IgD-negative memory B cell (primary cell): ENCODE measurements around the gene DAZAP2. TPM values are rescaled to one million over a fixed set of nuclear protein-coding genes. Genes with fewer than 3 reads are reported as not detected.
"Not testable (repeated sequence)": the region's sequence is repeated elsewhere in the genome, so short reads cannot be mapped to it uniquely, and the experiment has no call there.

ENCODE experiments used
- H3K27ac Mint-ChIP-seq, 3 donors: one replicate each; pipeline ENCODE4 v1.8.0; 2020 to 2022; ENCODE audit warnings: mild to moderate bottlenecking in 3 of 3, mixed read lengths in 3 of 3, moderate library complexity in 1 of 3
- H3K27me3 Mint-ChIP-seq: one replicate; pipeline ENCODE4 v1.8.0; 2021; ENCODE audit warnings: mixed read lengths
- H3K36me3 Mint-ChIP-seq: one replicate; pipeline ENCODE4 v1.8.0; 2020; ENCODE audit warnings: mild to moderate bottlenecking, mixed read lengths
- H3K4me1 Mint-ChIP-seq, 3 donors: one replicate each; pipeline ENCODE4 v1.8.0; 2020 to 2022; ENCODE audit warnings: mixed read lengths in 3 of 3, mild to moderate bottlenecking in 1 of 3
- H3K4me3 Mint-ChIP-seq, 4 donors: one replicate each; pipeline ENCODE4 v1.8.0; 2020 to 2022; ENCODE audit warnings: mild to moderate bottlenecking in 4 of 4, mixed read lengths in 4 of 4, moderate library complexity in 3 of 4
- H3K9me3 Mint-ChIP-seq, 3 donors: one replicate each; pipeline ENCODE4 v1.8.0; 2020 to 2021; ENCODE audit warnings: mixed read lengths in 3 of 3, mild to moderate bottlenecking in 1 of 3
- polyA plus RNA-seq: library from polyadenylated mRNA; unstranded; fragments of 300-500 nt; fragmentation: Illumina TruSeq; gene quantifications from one replicate; pipeline ENCODE4 v1.2.3, GENCODE V29; 2021

The DAZAP2 gene
- polyA plus RNA-seq, 1 donor from 2014 or later: 1,104 TPM

- Mint-ChIP-seq H3K27ac (no peak overlapping the region), H3K4me1 (no peaks in the 10 kb centered on the region), H3K9me3 (no peaks in the 10 kb centered on the region), H3K4me3 (no peak overlapping the region), H3K27me3 (no peaks in the 10 kb centered on the region), H3K36me3 (peaks cover 4% of the 10 kb centered on the region)
These were observed 33.3 kb upstream of the DAZAP2 start for GRCh38 chr12:51205350-51205749.

- Mint-ChIP-seq H3K4me3 (no peak overlapping the region), H3K9me3 (no peaks in the 10 kb centered on the region), H3K27ac (peak overlapping the region in 1 of 3 donors; percentile 6), H3K4me1 (no peaks in the 10 kb centered on the region), H3K27me3 (no peaks in the 10 kb centered on the region), H3K36me3 (peaks cover 4% of the 10 kb centered on the region)
These were observed 30.5 kb upstream of the DAZAP2 start for GRCh38 chr12:51208016-51208660.

- no peak overlapping the region for H3K4me3 Mint-ChIP-seq
- H3K27me3 Mint-ChIP-seq: no peaks in the 10 kb centered on the region
- no peak overlapping the region for H3K27ac Mint-ChIP-seq
These were observed 29.4 kb upstream of the DAZAP2 start for GRCh38 chr12:51209259-51209658.

GRCh38 chr12:51210690-51211395 lies 27.8 kb upstream of the DAZAP2 start:
- no peaks in the 10 kb centered on the region for H3K27me3 Mint-ChIP-seq
- peak overlapping the region in 2 of 3 donors; percentile 18 to 29 for H3K27ac Mint-ChIP-seq
- peaks cover 0 to 4% (median 3%) of the 10 kb centered on the region in 3 donors for H3K4me1 Mint-ChIP-seq
- no peaks in the 10 kb centered on the region for H3K9me3 Mint-ChIP-seq
- no peak overlapping the region for H3K4me3 Mint-ChIP-seq
- H3K36me3 Mint-ChIP-seq: peaks cover 8% of the 10 kb centered on the region

More at GRCh38 chr12:51209259-51209658, 29.4 kb upstream of the DAZAP2 start:
- Mint-ChIP-seq H3K36me3 (peaks cover 4% of the 10 kb centered on the region), H3K9me3 (no peaks in the 10 kb centered on the region), H3K4me1 (peaks cover 0 to 2% (median 0%) of the 10 kb centered on the region in 3 donors)

- H3K36me3 Mint-ChIP-seq: peaks cover 4% of the 10 kb centered on the region
- H3K27ac Mint-ChIP-seq: peak overlapping the region; percentile 2 to 84 (median 45)
- H3K9me3 Mint-ChIP-seq: no peaks in the 10 kb centered on the region
- H3K4me3 Mint-ChIP-seq: peak overlapping the region in 1 of 4 donors; percentile 49
- H3K4me1 Mint-ChIP-seq: peaks cover 15 to 19% (median 18%) of the 10 kb centered on the region in 3 donors
- no peaks in the 10 kb centered on the region for H3K27me3 Mint-ChIP-seq
These were observed 23.7 kb upstream of the DAZAP2 start for GRCh38 chr12:51214895-51215294.

- peaks cover 4% of the 10 kb centered on the region for H3K36me3 Mint-ChIP-seq
These were observed 22.0 kb upstream of the DAZAP2 start for GRCh38 chr12:51216642-51217041.

GRCh38 chr12:51217133-51217967 lies 21.3 kb upstream of the DAZAP2 start:
- Mint-ChIP-seq H3K9me3 (no peaks in the 10 kb centered on the region), H3K36me3 (peaks cover 4% of the 10 kb centered on the region), H3K4me3 (peak overlapping the region; percentile 94 to 96 (median 96)), H3K27me3 (no peaks in the 10 kb centered on the region), H3K4me1 (peaks cover 15 to 19% (median 18%) of the 10 kb centered on the region in 3 donors), H3K27ac (peak overlapping the region; percentile 94 to 97 (median 96))

More at GRCh38 chr12:51216642-51217041, 22.0 kb upstream of the DAZAP2 start:
- no peaks in the 10 kb centered on the region for H3K27me3 Mint-ChIP-seq
- H3K4me3 Mint-ChIP-seq: peak overlapping the region; percentile 71 to 91 (median 88)
- H3K4me1 Mint-ChIP-seq: peaks cover 15 to 19% (median 18%) of the 10 kb centered on the region in 3 donors
- peak overlapping the region in 2 of 3 donors; percentile 87 to 94 for H3K27ac Mint-ChIP-seq
- no peaks in the 10 kb centered on the region for H3K9me3 Mint-ChIP-seq

- H3K27me3 Mint-ChIP-seq: no peaks in the 10 kb centered on the region
- no peaks in the 10 kb centered on the region for H3K9me3 Mint-ChIP-seq
- peak within 1 kb of the TSS; percentile 94 to 96 (median 96) for H3K4me3 Mint-ChIP-seq
- peak within 1 kb of the TSS; percentile 96 to 97 (median 97) for H3K27ac Mint-ChIP-seq
- peaks cover 4% of the 10 kb centered on the region for H3K36me3 Mint-ChIP-seq
- peaks cover 15 to 19% (median 18%) of the 10 kb centered on the region in 3 donors for H3K4me1 Mint-ChIP-seq
These were observed 20.5 kb upstream of the DAZAP2 start, which contains the start of gene POU6F1 for GRCh38 chr12:51217968-51218606. Gene POU6F1 (minus strand): TSS chr12:51218062. CDS start chr12:51206836, 11,226 bp downstream.

- Mint-ChIP-seq H3K4me1 (peaks cover 15 to 19% (median 18%) of the 10 kb centered on the region in 3 donors), H3K27ac (peak overlapping the region; percentile 96 to 97 (median 97)), H3K36me3 (peaks cover 4% of the 10 kb centered on the region), H3K9me3 (no peaks in the 10 kb centered on the region), H3K27me3 (no peaks in the 10 kb centered on the region), H3K4me3 (peak overlapping the region; percentile 94 to 96 (median 96))
These were observed 19.9 kb upstream of the DAZAP2 start for GRCh38 chr12:51218607-51219161.

- Mint-ChIP-seq H3K27ac (peak overlapping the region in 2 of 3 donors; percentile 77 to 97), H3K9me3 (no peaks in the 10 kb centered on the region), H3K4me1 (peaks cover 15 to 19% (median 15%) of the 10 kb centered on the region in 3 donors), H3K4me3 (peak overlapping the region; percentile 63 to 96 (median 96)), H3K27me3 (no peaks in the 10 kb centered on the region), H3K36me3 (peaks cover 3% of the 10 kb centered on the region)
These were observed 19.3 kb upstream of the DAZAP2 start for GRCh38 chr12:51219322-51219721.

- H3K27ac Mint-ChIP-seq: peak overlapping the region in 1 of 3 donors; percentile 97
- H3K36me3 Mint-ChIP-seq, H3K27me3 Mint-ChIP-seq, H3K9me3 Mint-ChIP-seq: not testable (repeated sequence)
- H3K4me1 Mint-ChIP-seq: peaks cover 14 to 18% (median 15%) of the 10 kb centered on the region in 3 donors
- peak overlapping the region in 1 of 4 donors; percentile 95 for H3K4me3 Mint-ChIP-seq
These were observed 18.8 kb upstream of the DAZAP2 start for GRCh38 chr12:51219857-51220256.

- Mint-ChIP-seq H3K27ac (no peak overlapping the region), H3K27me3 (no peaks in the 10 kb centered on the region), H3K4me1 (peaks cover 11 to 12% (median 11%) of the 10 kb centered on the region in 3 donors), H3K36me3 (peaks cover 2% of the 10 kb centered on the region), H3K9me3 (no peaks in the 10 kb centered on the region), H3K4me3 (peak overlapping the region in 1 of 4 donors; percentile 5)
These were observed 16.2 kb upstream of the DAZAP2 start for GRCh38 chr12:51222461-51222860.

- H3K4me3 Mint-ChIP-seq: no peak overlapping the region
- H3K27me3 Mint-ChIP-seq: no peaks in the 10 kb centered on the region
- H3K9me3 Mint-ChIP-seq: no peaks in the 10 kb centered on the region
- no peak overlapping the region for H3K27ac Mint-ChIP-seq
- H3K4me1 Mint-ChIP-seq: no peaks in the 10 kb centered on the region
- H3K36me3 Mint-ChIP-seq: peaks cover 2% of the 10 kb centered on the region
These were observed 14.0 kb upstream of the DAZAP2 start for GRCh38 chr12:51224625-51225024.

GRCh38 chr12:51225234-51225633 lies 13.4 kb upstream of the DAZAP2 start:
- H3K4me1 Mint-ChIP-seq: no peaks in the 10 kb centered on the region
- H3K27ac Mint-ChIP-seq: peak overlapping the region in 1 of 3 donors; percentile 46
- no peak overlapping the region for H3K4me3 Mint-ChIP-seq
- no peaks in the 10 kb centered on the region for H3K9me3 Mint-ChIP-seq
- peaks cover 2% of the 10 kb centered on the region for H3K36me3 Mint-ChIP-seq
- H3K27me3 Mint-ChIP-seq: no peaks in the 10 kb centered on the region
